Measurements from ENCODE around the gene IRF2. TPM values are rescaled to one million over a fixed set of nuclear protein-coding genes. Genes with fewer than 3 reads are reported as not detected.

The IRF2 gene
- total RNA-seq, 3 donors from 2014 or later (not counting 1 experiment from before 2014, with no cell fraction given): 50.6 to 68.5 (median 59.8) TPM

- no peaks in the 10 kb centered on the region for H3K27me3 Mint-ChIP-seq (ENCODE audit: low read depth in 2 of 2)
- no peaks in the 10 kb centered on the region for H3K9me3 Mint-ChIP-seq
- ATAC-seq: no peak
- WGBS (ENCODE audit: insufficient coverage): 52% methylated on average over 10 of the region's 11 CpGs
- DNase-seq: no peak
- H3K27ac ChIP-seq (ENCODE audit: low read length): no peak overlapping the region
- TF ChIP-seq CTCF (IDR thresholded peaks at IDR 0.05): no peak
- H3K9me3 ChIP-seq (ENCODE audit: control insufficient read depth, insufficient read depth, low read length): no peaks in the 10 kb centered on the region
- H3K4me3 Mint-ChIP-seq: no peak overlapping the region
- H3K27ac Mint-ChIP-seq: peak overlapping the region; percentile 65 to 82
- intact Hi-C loops (cut with micrococcal nuclease): no loop called here
- peaks cover 77 to 96% of the 10 kb centered on the region in 2 donors for H3K4me1 Mint-ChIP-seq
- H3K27me3 ChIP-seq (ENCODE audit: control insufficient read depth, insufficient read depth, low read length): no peaks in the 10 kb centered on the region
- peaks cover 7% of the 10 kb centered on the region for H3K36me3 ChIP-seq (ENCODE audit: control insufficient read depth, insufficient read depth, low read length)
- no peaks in the 10 kb centered on the region for H3K36me3 Mint-ChIP-seq
- H3K4me1 ChIP-seq (ENCODE audit: control insufficient read depth, insufficient read depth, low read length): peaks cover 34% of the 10 kb centered on the region
- no peak overlapping the region for H3K4me3 ChIP-seq (ENCODE audit: low read length)
These were observed 16.7 kb downstream of the IRF2 start for GRCh38 chr4:184457535-184458249.

- Mint-ChIP-seq H3K4me3 (no peak overlapping the region), H3K27me3 (ENCODE audit: low read depth in 2 of 2) (no peaks in the 10 kb centered on the region), H3K9me3 (no peaks in the 10 kb centered on the region), H3K27ac (peak overlapping the region; percentile 48 to 89), H3K4me1 (peaks cover 82 to 98% of the 10 kb centered on the region in 2 donors), H3K36me3 (no peaks in the 10 kb centered on the region)
- Histone ChIP-seq H3K4me1 (ENCODE audit: control insufficient read depth, insufficient read depth, low read length) (peaks cover 34% of the 10 kb centered on the region), H3K36me3 (ENCODE audit: control insufficient read depth, insufficient read depth, low read length) (peaks cover 7% of the 10 kb centered on the region), H3K4me3 (ENCODE audit: low read length) (no peak overlapping the region), H3K27me3 (ENCODE audit: control insufficient read depth, insufficient read depth, low read length) (no peaks in the 10 kb centered on the region), H3K9me3 (ENCODE audit: control insufficient read depth, insufficient read depth, low read length) (no peaks in the 10 kb centered on the region), H3K27ac (ENCODE audit: low read length) (no peak overlapping the region)
- ATAC-seq: no peak
- intact Hi-C loops (cut with micrococcal nuclease): no loop called here
- WGBS (ENCODE audit: insufficient coverage): 97% methylated on average over 26 of the region's 26 CpGs
- DNase-seq: no peak
- TF ChIP-seq CTCF (IDR thresholded peaks at IDR 0.05): no peak
These were observed 18.0 kb downstream of the IRF2 start for GRCh38 chr4:184456337-184456736.

- Histone ChIP-seq H3K4me3 (ENCODE audit: low read length) (no peak overlapping the region), H3K36me3 (ENCODE audit: control insufficient read depth, insufficient read depth, low read length) (peaks cover 7% of the 10 kb centered on the region), H3K4me1 (ENCODE audit: control insufficient read depth, insufficient read depth, low read length) (peaks cover 31% of the 10 kb centered on the region), H3K27ac (ENCODE audit: low read length) (no peak overlapping the region), H3K9me3 (ENCODE audit: control insufficient read depth, insufficient read depth, low read length) (no peaks in the 10 kb centered on the region), H3K27me3 (ENCODE audit: control insufficient read depth, insufficient read depth, low read length) (no peaks in the 10 kb centered on the region)
- Mint-ChIP-seq H3K36me3 (no peaks in the 10 kb centered on the region), H3K4me3 (no peak overlapping the region), H3K27ac (peak overlapping the region; percentile 89 to 90), H3K27me3 (ENCODE audit: low read depth in 2 of 2) (no peaks in the 10 kb centered on the region), H3K9me3 (no peaks in the 10 kb centered on the region), H3K4me1 (peaks cover 79 to 94% of the 10 kb centered on the region in 2 donors)
- no peak for DNase-seq
- ATAC-seq: no peak
- TF ChIP-seq CTCF (IDR thresholded peaks at IDR 0.05): no peak
- WGBS (ENCODE audit: insufficient coverage): 94% methylated on average over 5 of the region's 7 CpGs
- intact Hi-C loops (cut with micrococcal nuclease): no loop called here
These were observed 19.1 kb downstream of the IRF2 start for GRCh38 chr4:184455299-184455698.
